Cerebellar nuclear complex (tissue), 1 donor: Measurements from ENCODE around the gene SHISA7.

Source experiments
- DNase-seq, 2 experiments: peaks; one replicate each; lab custom pipeline; 2025; lab: John Stamatoyannopoulos, UW

The SHISA7 gene

DNA sequence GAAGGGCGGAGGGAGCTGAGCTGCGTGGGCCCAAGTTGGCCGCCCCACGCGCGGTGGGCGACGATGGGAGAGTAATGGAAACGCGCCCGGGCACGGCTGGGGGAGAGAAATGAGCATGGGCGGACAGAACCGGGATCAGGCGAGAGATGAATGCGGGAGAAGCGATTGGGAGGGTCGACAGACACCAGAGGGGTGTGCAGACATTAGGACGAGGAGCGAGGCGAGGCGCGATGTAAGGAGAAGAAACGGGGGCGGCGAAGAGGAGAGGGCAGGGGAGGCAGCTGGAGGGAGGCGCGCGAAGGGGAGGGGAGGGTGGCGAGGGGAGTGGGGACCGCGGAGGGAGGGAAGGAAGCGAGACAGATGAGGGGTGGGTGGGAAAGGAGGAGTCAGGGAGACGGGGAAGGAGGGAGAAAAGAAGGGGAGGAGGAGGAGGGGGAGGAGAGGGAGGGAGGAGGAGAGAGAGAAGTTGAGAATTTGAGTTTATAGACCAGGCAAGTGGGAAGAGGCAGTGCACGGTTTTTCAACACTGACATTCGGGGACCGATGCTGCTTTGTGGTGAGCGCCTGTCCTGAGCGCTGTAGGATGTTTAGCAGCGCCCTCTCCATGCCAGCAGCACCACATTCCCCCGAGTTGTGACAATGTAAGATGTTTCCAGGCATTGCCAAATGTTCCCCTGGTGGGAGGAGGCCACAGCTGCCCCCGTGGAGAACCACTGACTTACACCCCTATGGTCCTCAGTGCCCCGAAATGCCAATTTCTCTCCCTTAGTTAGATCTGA, at the start of gene SHISA7:
SHISA7 (minus strand) TSS at position 256 of the 779 bp plus-strand sequence. CDS start 437 bp downstream, outside the sequence.
- no peak for DNase-seq

- DNase-seq, result no peak
These were observed 49.4 kb upstream of the SHISA7 start for GRCh38 chr19:55492362-55492944.

DNA sequence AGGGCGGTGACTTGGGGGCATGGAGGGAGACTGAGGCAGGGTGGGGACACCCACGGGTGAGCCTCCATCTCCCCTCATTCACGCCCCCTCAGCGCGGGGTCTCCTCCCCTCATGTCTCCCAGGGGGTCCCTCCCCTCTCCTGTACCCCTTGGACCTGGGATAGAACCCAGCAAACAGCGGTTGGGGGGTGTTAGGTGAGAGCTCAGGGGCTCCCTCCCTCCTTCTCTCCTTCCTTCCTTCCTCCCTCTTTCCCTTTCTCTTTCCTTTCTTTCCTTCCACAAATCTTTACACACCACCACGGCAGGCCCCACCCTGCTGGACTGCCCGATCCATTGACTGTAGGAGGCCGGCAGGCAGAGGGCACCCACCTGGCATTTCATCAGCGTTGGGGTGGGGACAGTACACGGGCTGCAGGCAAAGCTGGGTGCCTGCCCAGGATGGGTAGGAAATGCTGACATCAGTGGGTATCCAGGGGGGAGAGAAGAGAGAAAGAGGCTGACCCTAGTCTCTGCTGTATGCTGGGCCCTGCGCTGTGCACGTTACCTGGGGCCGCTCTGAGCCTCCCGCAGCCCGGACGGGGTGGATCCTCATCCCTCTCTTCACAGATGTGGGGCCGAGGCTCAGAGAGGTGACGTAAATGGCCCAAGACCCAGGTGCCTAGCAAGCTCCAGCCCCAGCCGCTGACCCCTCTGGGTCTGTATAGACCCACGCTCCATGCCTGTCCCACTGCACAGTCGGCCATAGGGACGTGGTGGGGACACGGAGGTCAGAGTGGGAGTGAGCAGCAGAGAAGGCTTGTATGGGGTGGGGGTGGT, 48.7 kb upstream of the SHISA7 start:
- no peak for DNase-seq

DNA sequence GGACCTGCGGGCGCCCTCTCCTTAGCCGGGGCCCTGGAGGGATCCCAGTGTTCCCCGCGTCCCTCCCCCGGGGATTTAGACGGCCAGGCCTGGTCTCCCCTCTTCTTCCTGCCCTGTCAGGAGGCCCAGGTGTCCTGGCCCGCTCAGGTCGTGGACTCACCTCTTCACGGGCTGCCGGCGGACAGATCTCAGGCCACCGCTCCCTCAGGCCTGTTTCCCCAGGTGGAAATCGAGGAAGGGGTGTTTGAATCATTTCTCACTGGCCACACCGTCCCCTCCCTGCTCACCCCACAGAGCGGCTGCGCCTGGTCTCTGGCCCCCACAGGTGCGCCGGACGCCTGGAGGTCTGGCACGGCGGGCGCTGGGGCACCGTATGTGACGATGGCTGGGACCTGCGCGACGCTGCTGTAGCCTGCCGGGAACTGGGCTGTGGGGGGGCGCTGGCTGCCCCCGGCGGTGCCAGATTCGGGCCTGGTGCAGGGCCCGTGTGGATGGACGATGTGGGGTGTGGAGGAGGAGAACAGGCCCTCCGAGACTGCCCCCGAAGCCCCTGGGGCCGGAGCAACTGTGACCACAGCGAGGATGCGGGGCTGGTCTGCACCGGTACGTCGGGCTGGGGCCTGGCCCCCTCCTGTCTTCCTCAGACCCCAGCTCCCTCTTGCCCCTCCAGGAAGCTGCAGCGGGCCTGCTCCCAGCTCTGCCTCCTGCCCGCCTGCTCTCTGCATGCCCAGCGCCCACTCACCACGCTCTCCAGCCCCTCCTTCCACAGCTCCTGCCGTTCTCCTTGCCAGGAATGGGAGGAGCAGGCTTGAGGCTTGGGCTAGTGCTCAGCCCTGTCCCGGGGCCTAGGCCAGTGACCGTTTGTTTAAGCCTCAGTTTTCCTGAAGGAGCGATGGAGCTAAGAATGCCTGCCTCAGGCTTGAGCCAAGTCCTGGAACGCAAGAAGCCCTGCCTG, 47.7 kb upstream of the SHISA7 start:
- DNase-seq, result no peak

- no peak for DNase-seq
These were observed 46.8 kb upstream of the SHISA7 start for GRCh38 chr19:55489711-55490477.

DNA sequence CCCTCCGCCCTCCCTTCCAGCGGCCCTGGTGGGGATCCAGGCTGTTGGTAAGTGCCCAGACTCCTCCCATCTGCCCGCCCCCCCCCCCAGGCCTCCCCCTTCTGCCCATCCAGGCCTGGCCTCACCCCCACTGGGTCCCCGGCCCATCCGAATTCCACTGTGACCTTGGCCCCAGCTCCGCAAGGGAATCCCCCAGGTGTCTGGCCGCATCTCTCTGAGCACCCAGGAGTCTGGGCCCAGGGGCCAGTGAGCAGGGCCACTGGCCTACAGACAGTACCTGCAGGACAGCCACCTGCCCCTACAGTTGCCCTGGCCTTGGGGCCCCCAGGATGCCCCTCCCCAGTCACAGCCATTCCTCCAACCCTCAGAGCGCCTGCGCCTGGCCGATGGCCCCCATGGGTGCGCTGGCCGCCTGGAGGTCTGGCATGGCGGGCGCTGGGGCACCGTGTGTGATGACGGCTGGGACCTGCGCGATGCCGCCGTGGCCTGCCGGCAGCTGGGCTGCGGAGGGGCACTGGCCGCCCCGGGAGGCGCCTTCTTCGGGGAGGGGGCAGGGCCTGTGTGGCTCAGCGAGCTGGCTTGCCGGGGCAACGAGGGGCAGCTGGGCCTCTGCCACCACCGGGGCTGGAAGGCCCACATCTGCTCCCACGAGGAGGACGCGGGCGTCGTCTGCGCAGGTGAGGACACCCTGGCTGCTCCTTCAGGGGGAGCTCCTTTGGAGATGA, 46.0 kb upstream of the SHISA7 start:
- DNase-seq, result no peak

GRCh38 chr19:55487924-55488687, 45.0 kb upstream of the SHISA7 start, which contains the start of gene SSC5D:
Gene SSC5D (plus strand): TSS chr19:55488436. CDS start chr19:55488590, 154 bp downstream.
- DNase-seq, result no peak

GRCh38 chr19:55486971-55487923, 44.1 kb upstream of the SHISA7 start:
- peak in 1 of 2 experiments; percentile 2 for DNase-seq

DNA sequence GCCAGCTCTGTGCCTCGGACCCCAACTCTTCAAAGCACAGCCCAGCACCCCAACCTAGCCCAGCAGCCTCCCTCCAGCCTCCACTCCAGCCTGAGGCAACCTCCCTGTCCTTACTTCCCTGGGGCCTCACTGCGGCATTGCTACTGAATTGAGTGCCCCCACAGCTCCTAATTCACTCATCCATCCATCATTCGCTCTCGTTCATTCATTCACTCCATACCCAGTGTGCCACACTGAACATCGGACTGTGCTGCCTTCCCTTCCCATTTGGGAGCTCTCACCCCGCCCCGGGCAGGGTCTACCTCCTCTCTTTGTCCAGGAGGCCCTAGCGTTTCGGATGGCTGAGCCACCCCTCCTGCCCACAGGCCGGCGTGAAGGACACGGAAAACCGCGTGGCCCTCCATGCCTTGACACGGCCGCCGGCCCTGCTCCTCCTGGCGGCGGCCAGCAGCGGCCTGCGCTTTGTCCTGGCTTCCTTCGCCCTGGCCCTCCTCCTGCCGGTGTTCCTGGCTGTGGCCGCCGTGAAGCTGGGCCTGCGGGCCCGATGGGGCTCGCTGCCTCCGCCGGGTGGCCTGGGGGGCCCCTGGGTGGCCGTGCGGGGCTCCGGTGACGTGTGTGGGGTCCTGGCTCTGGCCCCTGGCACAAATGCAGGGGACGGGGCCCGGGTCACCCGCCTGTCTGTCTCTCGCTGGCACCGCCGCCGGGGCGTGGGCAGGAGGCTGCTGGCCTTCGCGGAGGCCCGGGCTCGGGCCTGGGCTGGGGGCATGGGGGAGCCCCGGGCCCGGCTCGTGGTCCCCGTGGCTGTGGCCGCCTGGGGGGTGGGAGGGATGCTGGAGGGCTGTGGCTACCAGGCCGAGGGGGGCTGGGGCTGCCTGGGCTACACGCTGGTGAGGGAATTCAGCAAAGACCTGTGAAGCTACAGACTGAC, 43.2 kb upstream of the SHISA7 start:
- no peak for DNase-seq

DNA sequence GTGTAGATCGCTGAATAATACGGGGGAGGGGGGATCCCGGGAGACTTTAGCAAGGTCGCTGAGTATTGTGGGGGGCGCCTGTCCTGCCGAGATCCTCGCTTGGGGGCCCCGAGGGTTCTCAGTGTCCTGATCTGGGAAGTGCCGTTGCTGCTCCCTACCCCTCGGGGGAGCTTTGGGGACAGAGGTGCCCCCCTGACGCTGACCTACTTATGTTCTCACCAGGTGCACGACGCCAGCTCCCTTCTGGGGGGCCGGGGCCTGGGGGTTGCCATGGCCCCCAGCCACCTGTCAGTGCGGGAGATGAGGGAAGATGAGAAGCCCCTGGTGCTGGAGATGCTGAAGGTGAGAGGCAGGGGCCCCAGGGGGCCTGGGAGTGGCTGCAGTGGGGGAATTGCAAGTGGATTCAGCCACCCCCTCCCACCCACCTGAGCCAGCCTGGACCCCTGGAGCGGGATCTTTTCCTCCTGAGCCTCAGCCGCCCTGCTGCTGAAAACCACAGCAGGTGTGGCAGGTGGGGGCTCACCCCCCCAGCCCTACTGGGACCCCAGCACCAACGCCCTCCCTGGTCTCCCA, 42.4 kb upstream of the SHISA7 start:
- no peak for DNase-seq

DNA sequence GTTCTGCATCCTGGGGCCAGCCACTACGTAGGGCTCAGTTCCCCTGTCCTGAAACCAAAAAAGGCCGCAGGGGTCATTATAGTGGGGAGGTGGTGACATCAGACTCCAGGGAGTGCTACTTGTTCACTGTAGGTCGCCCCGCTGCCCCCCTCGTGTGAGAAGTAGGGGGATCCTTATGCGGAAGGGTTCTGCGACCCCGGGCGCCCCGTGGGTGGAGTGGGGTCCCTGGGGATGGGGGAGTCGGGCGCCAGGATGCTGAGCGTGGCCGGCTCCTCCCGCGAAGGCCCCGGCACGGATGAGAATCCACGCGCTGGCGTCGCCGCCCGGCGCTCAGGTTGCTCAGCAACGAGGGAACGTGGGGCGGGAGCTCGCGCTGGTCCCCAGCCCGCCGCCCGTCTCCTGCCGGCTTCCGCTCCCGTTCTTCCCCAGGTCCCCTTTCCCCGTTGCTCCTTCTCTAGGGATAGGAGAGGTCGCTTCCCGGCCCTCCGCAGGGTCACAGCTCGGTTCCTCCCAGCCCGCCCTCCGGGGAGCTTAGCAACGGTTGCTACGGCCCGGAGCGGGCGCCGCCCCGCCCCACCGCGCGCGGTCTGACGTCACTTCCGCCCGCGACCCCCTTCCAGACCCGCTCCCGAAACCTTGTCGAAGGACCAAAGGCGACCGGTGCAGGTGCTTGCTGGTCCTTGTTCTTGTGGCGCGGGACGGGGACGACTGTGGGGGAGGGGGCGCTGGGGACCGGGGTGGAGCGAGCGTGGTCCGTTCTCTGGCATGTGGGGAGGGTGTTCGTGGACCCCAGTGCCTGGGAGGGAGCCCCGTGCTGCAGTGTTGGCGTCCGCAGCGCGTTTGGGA, 41.7 kb upstream of the SHISA7 start, which contains the start of gene NAT14:
NAT14 (plus strand) TSS at position 596 of the 846 bp plus-strand sequence. CDS start 521 bp downstream, outside the sequence.
- DNase-seq, result no peak

DNA sequence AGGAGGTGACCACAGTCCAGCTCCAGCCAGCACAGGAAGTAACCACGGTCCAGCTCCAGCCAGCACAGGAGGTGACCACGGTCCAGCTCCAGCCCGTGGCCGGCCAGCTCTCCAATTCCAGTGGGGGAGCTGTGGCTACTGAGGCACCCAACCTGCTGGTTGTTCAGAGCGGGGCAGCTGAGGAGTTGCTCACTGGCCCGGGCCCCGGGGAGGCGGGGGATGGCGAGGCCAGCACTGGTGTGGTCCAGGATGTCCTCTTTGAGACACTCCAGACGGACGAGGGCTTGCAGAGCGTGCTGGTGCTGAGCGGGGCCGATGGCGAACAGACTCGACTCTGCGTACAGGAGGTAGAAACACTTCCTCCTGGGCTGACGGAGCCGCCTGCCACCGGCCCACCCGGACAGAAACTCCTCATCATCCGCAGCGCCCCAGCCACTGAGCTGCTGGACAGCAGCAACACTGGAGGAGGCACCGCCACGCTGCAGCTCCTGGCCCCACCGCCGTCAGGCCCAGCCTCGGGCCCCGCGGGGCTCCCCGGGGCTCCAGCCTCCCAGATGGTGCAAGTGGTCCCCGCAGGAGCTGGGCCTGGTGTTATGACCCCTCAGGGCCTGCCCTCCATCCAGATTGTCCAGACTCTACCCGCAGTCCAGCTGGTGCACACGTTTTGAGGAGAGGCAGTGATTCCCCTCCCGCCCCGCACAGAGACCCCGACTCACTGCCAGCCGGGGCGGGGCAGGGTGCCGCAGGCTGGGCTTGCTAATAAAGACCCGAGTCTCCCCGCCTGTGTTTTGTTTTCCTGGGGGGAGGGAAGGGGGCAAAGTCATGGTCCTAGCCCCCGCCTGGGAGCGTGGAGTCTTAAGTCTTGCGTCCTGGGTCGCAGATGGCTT, 40.8 kb upstream of the SHISA7 start:
- DNase-seq, result no peak

DNA sequence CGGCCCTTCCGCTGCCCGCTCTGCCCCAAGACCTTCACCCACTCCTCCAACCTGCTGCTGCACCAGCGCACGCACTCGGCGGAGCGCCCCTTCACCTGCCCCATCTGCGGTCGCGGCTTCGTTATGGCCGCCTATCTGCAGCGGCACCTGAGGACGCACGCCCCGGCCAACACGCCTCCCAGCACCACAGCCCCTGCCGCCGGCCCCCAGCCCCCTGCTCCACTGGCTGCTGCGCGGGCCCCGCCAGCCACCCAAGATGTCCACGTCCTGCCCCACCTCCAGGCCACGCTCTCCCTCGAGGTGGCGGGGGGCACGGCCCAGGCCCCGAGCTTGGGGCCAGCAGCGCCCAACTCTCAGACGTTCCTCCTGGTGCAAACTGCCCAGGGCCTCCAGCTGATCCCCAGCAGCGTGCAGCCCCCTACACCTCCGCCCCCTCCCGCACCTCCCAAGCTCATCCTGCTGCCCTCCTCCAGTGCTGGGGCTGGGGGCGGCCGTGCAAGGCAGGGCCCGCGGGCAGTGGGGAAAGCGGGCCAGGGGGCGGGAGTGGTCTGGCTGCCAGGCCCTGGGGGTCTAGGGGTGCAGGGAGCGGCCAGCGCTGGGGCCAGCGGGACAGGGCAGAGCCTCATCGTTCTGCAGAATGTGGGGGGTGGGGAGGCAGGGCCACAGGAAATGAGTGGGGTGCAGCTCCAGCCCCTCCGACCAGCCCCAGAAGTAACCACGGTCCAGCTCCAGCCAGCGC, 40.0 kb upstream of the SHISA7 start:
- no peak for DNase-seq
